ENCODE measurements around the gene WBP2.

WBP2 gene
- total RNA-seq, result 57.3 to 98.9 (median 89.2) reads per million in 4 experiments

- peak; percentile 97 for DNase-seq
Observed at GRCh38 chr17:75855310-75856061, at the start of gene WBP2. TSS of gene WBP2 (minus strand) at chr17:75855335. CDS start at chr17:75855297, 38 bp downstream.

- no peak for DNase-seq
Observed at GRCh38 chr17:75902406-75902805, 47.3 kb upstream of the WBP2 start.

- no peak for DNase-seq
Observed at GRCh38 chr17:75901727-75902126, 46.6 kb upstream of the WBP2 start.

GRCh38 chr17:75900691-75901533 is 45.8 kb upstream of the WBP2 start:
- DNase-seq, result no peak

GRCh38 chr17:75899767-75900468 is 44.8 kb upstream of the WBP2 start:
- no peak for DNase-seq

- no peak for DNase-seq
Observed at GRCh38 chr17:75899353-75899752, 44.2 kb upstream of the WBP2 start.

GRCh38 chr17:75898791-75899190 is 43.7 kb upstream of the WBP2 start:
- no peak for DNase-seq

GRCh38 chr17:75898065-75898464 is 42.9 kb upstream of the WBP2 start:
- DNase-seq, result no peak

- DNase-seq, result no peak
Observed at GRCh38 chr17:75897160-75898019, 42.3 kb upstream of the WBP2 start.

GRCh38 chr17:75896415-75897159 is 41.5 kb upstream of the WBP2 start, which contains the start of gene TRIM65:
TSS of gene TRIM65 (minus strand) at chr17:75896951. CDS start at chr17:75896937, 14 bp downstream.
- peak; percentile 66 for DNase-seq

GRCh38 chr17:75895370-75896155 is 40.4 kb upstream of the WBP2 start:
- DNase-seq, result no peak

- DNase-seq, result no peak
Observed at GRCh38 chr17:75894049-75894733, 39.1 kb upstream of the WBP2 start.

GRCh38 chr17:75893305-75894048 is 38.3 kb upstream of the WBP2 start:
- no peak for DNase-seq

GRCh38 chr17:75892556-75893224 is 37.6 kb upstream of the WBP2 start:
- DNase-seq, result no peak

- no peak for DNase-seq
Observed at GRCh38 chr17:75891605-75892555, 36.7 kb upstream of the WBP2 start.

- no peak for DNase-seq
Observed at GRCh38 chr17:75891022-75891604, 36.0 kb upstream of the WBP2 start.

- DNase-seq, result no peak
Observed at GRCh38 chr17:75889454-75889853, 34.3 kb upstream of the WBP2 start.

Data from effector CD8-positive, alpha-beta T cell (primary cell).